ENCODE measurements around the gene NLRP9. TPM values are rescaled to one million over a fixed set of nuclear protein-coding genes. Genes with fewer than 3 reads are reported as not detected.

NLRP9 gene
- total RNA-seq, 3 donors from 2014 or later (not counting 1 experiment from before 2014, with no cell fraction given): not detected

DNA sequence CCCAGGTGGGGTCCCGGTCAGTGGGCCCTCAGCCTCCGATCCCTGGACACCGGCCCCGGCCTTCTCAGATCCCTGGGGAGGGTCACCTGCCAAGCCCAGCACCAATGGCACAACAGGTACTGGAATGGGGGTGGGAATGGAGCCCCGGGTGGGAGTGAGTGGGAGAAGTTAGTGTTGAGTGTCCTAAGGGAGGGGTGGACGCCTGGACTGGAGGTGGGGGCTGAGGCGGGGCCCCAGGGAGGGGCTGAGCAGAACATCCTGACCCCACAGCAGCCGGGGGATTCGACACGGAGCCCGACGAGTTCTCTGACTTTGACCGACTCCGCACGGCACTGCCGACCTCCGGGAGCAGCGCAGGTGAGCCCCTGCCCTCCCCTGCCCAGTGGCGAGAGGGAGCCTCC is 45.5 kb downstream of the NLRP9 start:
- no peak overlapping the region for H3K4me3 Mint-ChIP-seq
- peaks cover 71% of the 10 kb centered on the region for H3K36me3 ChIP-seq (ENCODE audit: control insufficient read depth, insufficient read depth, low read length)
- 97% methylated on average over 19 of the region's 19 CpGs for WGBS (ENCODE audit: insufficient coverage)

DNA sequence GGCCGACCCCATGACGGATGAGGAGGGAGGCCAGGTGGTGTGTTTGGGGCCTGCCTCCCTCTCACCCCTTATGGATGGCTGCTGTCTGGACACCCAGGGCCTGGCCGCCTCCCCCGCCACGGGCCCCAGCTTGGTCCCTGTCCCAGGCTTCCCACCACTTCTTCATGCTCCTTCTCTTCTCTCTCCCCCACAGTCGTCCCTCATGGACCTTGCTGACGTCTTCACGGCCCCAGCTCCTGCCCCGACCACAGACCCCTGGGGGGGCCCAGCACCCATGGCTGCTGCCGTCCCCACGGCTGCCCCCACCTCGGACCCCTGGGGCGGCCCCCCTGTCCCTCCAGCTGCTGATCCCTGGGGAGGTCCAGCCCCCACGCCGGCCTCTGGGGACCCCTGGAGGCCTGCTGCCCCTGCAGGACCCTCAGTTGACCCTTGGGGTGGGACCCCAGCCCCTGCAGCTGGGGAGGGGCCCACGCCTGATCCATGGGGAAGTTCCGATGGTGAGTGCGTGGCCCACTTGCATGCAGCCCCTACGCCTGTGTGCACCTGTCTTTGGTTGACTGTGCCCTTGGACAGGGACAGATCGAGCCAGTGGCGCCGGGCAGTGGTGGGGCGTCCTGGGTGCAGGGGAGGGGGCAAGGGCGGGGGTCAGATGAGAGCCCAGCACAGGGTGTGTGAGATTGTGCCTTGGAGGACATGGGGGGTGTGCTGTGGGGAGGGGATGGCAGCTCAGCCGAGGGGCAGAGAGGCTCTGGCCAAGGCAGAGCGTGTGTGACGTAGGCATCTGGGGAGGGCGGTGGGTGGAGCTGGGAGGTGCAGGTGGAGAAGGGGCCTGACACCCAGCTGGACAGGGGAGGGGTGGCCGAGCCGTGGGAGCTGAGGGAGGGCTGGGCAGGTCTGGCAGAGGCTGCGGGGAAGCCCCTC is 46.4 kb downstream of the NLRP9 start:
- Mint-ChIP-seq H3K27ac (no peak overlapping the region), H3K4me3 (no peak overlapping the region), H3K4me1 (peaks cover 0 to 4% of the 10 kb centered on the region in 2 donors), H3K9me3 (no peaks in the 10 kb centered on the region), H3K27me3 (ENCODE audit: low read depth in 2 of 2) (no peaks in the 10 kb centered on the region), H3K36me3 (no peaks in the 10 kb centered on the region)
- H3K27me3 ChIP-seq (ENCODE audit: control insufficient read depth, insufficient read depth, low read length): no peaks in the 10 kb centered on the region
- intact Hi-C loops (cut with micrococcal nuclease): no loop called here
- peaks cover 69% of the 10 kb centered on the region for H3K36me3 ChIP-seq (ENCODE audit: control insufficient read depth, insufficient read depth, low read length)
- DNase-seq: no peak
- no peak for TF ChIP-seq CTCF (IDR thresholded peaks at IDR 0.05)
- no peaks in the 10 kb centered on the region for H3K9me3 ChIP-seq (ENCODE audit: control insufficient read depth, insufficient read depth, low read length)
- peaks cover 7% of the 10 kb centered on the region for H3K4me1 ChIP-seq (ENCODE audit: control insufficient read depth, insufficient read depth, low read length)
- 97% methylated on average over 31 of the region's 31 CpGs for WGBS (ENCODE audit: insufficient coverage)
- no peak for ATAC-seq
- H3K27ac ChIP-seq (ENCODE audit: low read length): no peak overlapping the region
- H3K4me3 ChIP-seq (ENCODE audit: low read length): no peak overlapping the region

More for the DNA sequence above, 45.5 kb downstream of the NLRP9 start:
- peaks cover 3% of the 10 kb centered on the region for H3K4me1 ChIP-seq (ENCODE audit: control insufficient read depth, insufficient read depth, low read length)
- intact Hi-C loops (cut with micrococcal nuclease): no loop called here
- H3K9me3 ChIP-seq (ENCODE audit: control insufficient read depth, insufficient read depth, low read length): no peaks in the 10 kb centered on the region
- no peaks in the 10 kb centered on the region for H3K27me3 ChIP-seq (ENCODE audit: control insufficient read depth, insufficient read depth, low read length)
- ATAC-seq (no peak), DNase-seq (no peak)
- no peak overlapping the region for H3K27ac ChIP-seq (ENCODE audit: low read length)
- Mint-ChIP-seq H3K36me3 (no peaks in the 10 kb centered on the region), H3K9me3 (no peaks in the 10 kb centered on the region), H3K27me3 (ENCODE audit: low read depth in 2 of 2) (no peaks in the 10 kb centered on the region), H3K27ac (no peak overlapping the region), H3K4me1 (peaks cover 0 to 4% of the 10 kb centered on the region in 2 donors)
- no peak for TF ChIP-seq CTCF (IDR thresholded peaks at IDR 0.05)
- no peak overlapping the region for H3K4me3 ChIP-seq (ENCODE audit: low read length)

- H3K9me3 Mint-ChIP-seq: no peaks in the 10 kb centered on the region
- DNase-seq (no peak), ATAC-seq (no peak)
- no peaks in the 10 kb centered on the region for H3K36me3 Mint-ChIP-seq
- Histone ChIP-seq H3K27ac (ENCODE audit: low read length) (no peak overlapping the region), H3K9me3 (ENCODE audit: control insufficient read depth, insufficient read depth, low read length) (no peaks in the 10 kb centered on the region), H3K4me3 (ENCODE audit: low read length) (no peak overlapping the region), H3K27me3 (ENCODE audit: control insufficient read depth, insufficient read depth, low read length) (no peaks in the 10 kb centered on the region), H3K36me3 (ENCODE audit: control insufficient read depth, insufficient read depth, low read length) (peaks cover 67% of the 10 kb centered on the region), H3K4me1 (ENCODE audit: control insufficient read depth, insufficient read depth, low read length) (peaks cover 7% of the 10 kb centered on the region)
- no peak for TF ChIP-seq CTCF (IDR thresholded peaks at IDR 0.05)
- WGBS (ENCODE audit: insufficient coverage): 98% methylated on average over 30 of the region's 31 CpGs
- H3K27ac Mint-ChIP-seq: no peak overlapping the region
- H3K4me3 Mint-ChIP-seq: no peak overlapping the region
- intact Hi-C loops (cut with micrococcal nuclease): no loop called here
- H3K4me1 Mint-ChIP-seq: peaks cover 0 to 10% of the 10 kb centered on the region in 2 donors
- no peaks in the 10 kb centered on the region for H3K27me3 Mint-ChIP-seq (ENCODE audit: low read depth in 2 of 2)
Observed at GRCh38 chr19:55690769-55691545, 47.2 kb downstream of the NLRP9 start.

Measured in natural killer cell (primary cell).